HUDEP-2 (cell line): ENCODE measurements around the gene TMEM239.
A peak's percentile ranks its signal among the peaks of the same experiment; 100 is the strongest.

Experiments
- DNase-seq, 76 experiments: peaks; one replicate each; lab custom pipeline; 2025; ENCODE audit not compliant: unreplicated experiment in 76 of 76; lab: John Stamatoyannopoulos, UW

Gene TMEM239

DNA sequence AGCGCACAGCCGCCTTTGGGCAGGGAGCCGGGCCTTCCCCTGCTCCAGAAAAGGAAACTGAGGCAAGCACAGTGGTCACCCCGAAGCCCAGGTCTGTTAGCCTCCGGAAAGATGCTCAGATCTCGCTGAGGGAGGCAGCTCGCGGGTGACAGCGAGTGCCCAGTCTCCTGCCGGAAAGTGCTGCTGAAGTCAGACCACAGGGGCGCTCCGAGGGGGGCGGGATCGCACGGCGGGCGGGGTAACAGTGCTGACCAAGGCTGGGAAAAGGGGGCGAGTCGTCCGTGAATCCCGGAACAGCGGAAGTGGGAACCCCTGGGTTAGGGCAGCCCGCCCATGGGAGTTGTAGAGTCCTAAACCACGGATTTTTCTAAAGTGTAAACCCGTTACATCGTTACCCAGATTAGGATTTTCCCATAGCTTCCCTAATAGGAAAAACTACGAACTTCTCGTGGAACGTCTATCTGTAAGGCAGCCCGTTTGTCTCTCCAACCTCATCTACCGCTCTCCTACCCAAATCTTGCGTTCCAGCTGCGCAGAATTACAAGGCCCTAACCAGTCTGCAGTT, 24.9 kb downstream of the TMEM239 start:
- peak in 25 of 76 experiments; percentile 9 to 60 (median 22) for DNase-seq

DNA sequence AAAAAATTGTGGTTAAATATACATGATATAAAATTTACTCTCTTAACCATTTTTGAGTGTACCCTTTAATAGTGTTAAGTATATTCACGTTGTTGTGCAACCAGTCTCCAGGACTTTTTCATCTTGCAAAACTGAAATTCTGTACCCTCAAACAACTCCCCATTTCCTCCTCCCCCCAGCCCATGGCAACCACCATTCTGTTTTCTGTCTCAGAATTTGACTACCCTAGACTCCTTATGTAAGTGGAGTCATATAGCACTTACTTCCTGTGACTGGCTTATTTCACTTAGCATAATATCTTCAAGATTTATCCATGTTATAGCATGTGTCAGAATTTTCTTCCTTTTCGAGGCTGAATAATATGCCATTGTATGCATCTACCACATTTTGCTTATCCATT, 29.4 kb downstream of the TMEM239 start:
- DNase-seq = no peak

DNA sequence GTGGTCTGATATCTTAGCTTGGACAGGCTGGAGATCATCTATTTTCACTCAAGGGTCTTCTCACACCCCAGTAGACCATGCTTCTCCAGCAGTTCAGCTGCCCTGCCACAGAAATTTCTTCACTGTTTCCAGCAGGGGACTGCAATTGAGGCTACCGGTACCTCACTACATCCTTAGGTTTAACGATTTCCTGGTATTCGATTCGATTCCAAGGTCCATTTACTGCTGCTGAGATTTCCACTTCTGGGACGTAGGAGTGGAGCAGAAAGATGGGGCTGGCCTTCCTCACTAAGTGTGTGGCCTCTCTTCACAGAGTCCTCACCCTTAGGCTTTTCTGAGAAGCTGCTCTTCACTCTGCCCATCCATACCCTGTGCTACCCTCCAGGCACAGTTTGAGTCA, 30.5 kb downstream of the TMEM239 start:
- no peak for DNase-seq

DNA sequence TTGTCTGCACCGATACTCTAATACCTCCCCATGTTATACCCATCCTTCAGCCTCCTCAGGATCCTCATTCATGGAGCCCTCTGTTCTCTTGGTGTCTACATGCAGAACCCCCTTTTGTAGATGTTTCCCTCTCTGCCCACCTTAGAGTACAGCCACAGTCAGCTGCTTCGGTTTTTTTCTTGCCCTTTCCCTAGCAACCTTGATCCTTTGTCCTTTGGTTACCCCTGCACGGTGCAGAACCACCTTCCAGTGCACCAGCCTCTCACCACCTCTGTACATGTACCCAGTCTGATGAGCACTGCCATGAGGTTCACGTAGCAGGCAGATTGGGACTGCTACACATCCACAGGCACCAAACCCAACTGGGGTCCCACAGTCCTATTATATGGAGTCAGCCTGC, 31.6 kb downstream of the TMEM239 start:
- DNase-seq = no peak

DNA sequence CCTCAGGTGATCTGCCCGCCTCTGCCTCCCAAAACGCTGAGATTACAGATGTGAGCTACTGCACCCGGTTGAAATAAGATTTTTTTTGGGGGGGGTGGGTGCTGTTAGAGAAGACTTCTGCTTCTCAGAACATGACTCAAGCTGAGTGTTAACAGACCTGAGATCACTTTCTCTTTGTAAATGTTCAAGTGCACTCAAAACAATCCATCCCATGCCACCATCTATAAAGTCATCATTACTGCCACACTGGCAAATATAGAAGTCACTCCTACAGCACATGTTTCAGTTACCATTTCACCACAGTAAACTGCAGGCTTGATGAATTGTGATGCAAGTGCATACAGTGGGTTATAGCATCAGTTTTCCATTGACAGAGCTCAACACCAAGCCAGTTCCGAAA, 33.4 kb downstream of the TMEM239 start:
- no peak for DNase-seq

- DNase-seq = no peak
These were observed 34.9 kb downstream of the TMEM239 start for GRCh38 chr20:2851086-2851485.

DNA sequence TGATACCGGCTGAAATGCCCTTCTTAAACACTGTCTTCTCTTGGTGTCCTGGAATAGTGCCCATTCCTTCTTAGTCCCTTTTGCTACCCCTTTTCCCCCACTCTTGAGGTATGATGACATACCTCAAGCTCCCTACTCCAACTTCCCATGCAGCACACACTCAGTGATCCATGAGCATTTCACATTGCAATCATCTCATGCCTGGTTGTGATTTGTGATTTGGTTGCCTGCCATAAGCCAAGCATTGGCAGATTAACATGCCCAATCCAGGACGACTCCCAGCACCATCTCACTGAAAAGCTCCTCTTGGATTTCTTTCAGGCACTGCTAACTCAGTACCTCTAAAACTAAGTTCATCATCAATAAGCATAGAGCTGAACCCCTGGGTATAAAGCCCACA, 42.4 kb downstream of the TMEM239 start:
- DNase-seq = no peak

DNA sequence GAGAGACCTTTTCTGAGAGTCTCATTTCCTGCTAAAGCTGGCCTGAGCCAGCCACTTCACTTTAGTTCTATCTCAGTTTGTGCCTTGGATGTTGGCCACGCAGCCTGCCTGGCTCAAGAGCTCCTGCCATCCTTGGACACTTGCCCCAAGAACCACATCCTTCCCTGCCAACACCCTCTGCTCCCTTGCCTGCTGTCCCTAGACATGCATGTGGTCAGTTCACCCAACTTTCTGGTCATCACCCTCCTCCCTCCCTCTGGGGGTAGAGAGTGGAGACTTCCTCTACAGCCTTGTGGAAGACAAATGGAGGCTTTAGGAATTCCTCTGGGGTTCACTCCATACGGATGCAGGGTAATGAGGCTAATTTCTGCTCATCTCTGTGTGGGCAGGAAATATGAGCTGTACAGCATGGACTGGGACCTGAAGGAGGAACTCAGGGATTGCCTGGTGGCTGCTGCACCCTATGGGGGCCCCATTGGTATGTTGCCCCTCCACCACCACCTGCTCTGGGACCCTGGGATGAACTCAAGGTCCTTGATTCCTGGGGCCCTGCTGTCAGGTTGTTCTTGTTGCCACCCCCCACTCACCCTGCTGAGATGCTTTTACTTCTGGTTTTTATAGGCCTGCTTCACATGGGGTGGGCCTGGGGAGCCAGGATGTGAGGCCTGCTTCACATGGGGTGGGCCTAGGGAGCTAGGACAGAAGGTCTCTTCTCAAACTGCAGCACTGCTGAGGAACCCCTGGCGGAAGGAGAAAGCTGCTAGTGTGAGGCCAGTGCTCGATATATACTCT, 43.4 kb downstream of the TMEM239 start:
- no peak for DNase-seq

- DNase-seq = no peak
These were observed 48.5 kb downstream of the TMEM239 start for GRCh38 chr20:2864626-2865025.

GRCh38 chr20:2865101-2865500, 48.9 kb downstream of the TMEM239 start:
- DNase-seq = no peak

- peak in 9 of 76 experiments; percentile 5 to 17 (median 8) for DNase-seq
These were observed 49.5 kb downstream of the TMEM239 start for GRCh38 chr20:2865630-2866029.

DNA sequence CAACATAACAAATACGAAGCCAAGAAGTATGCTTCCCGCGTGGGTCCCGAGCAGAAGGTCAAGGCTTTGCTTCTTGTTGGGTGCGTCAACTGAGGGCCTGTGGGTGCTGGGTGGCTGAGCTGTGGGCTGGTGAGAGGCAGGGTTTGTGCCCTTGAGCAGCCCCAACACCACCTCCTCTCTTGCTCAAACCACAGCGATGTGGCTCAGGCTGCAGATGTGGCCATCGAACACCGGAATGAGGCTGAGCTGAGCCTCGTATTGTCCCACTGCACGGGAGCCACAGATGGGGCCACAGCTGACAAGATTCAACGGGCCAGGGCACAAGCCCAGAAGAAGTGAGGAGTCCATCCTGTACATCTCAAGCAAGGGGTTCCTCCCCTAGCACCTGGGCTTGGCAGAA, 50.1 kb downstream of the TMEM239 start:
- no peak for DNase-seq

DNA sequence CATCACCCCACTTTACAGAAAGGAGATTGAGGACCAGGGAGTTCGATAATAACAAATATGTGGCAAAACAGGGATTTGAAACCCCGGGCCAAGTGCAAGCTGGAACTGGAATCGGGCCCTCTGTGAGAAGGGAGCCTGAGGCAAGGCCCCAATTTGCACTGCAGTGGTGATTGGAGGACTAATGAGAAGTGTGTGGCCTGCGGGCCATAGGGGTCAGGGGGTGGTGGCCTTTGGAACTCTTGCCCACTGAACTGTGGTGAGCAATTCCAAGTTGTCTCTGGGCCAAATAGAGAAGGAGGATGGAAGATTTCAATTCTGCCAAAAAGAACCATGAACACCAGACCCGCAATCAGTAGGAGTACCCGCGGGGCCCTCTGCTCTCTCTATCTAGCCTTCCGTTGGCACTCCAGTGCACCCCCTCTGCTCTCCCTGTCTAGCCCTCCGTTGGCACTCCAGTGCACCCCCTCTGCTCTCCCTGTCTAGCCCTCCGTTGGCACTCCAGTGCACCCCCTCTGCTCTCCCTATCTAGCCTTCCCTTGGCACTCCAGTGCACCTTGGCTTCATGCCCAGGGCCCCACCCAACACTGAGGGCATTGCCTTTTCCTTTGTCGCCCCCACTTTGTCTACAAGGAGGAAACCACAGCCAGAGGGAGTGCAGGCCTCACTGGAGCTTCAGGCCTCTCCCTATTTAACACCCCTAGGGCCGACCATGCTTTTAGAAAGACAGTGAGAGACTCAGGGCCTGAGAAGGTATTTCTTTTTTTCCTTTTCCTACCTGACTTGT, 51.1 kb downstream of the TMEM239 start:
- peak in 75 of 76 experiments; percentile 17 to 97 (median 81) for DNase-seq
